PC-9 (cell line): ENCODE measurements around the gene OCA2.

Source experiments
- EZH2 ChIP-seq: fragments of 200-600 bp; sonication (generic); IDR thresholded peaks from 2 replicates; pipeline ENCODE4 v1.8.0; 2017; ENCODE audit warnings: antibody characterized with exemption, low read depth
- TF ChIP-seq, protein P1 (sequence below): fragments of 200-600 bp; sonication (generic); conservative IDR thresholded peaks from 2 replicates; pipeline ENCODE4 v1.6.1; 2017; ENCODE audit warnings: mixed run types, antibody characterized with exemption, mild to moderate bottlenecking, moderate library complexity

DNA sequence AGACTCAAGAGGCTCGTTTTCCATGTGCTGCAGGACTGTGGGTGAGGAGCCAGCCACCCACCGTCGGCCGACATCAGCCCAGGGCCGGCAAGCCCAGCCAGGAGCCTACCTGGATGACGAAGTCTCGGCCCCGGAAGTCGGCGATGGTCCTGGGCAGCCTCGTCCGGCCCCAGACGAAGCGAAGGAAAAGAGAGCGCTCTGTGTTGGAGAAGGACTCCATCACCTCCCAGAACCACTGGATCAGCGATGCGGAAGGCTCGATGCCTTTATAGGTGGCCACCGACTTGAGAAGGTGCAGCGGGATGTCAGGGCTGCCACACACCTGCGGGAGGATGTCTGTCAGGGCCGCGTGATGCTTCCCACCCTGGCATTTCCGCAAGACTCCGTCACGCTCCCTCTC is 13.8 kb upstream of the OCA2 start:
- TF ChIP-seq, protein P1, sequence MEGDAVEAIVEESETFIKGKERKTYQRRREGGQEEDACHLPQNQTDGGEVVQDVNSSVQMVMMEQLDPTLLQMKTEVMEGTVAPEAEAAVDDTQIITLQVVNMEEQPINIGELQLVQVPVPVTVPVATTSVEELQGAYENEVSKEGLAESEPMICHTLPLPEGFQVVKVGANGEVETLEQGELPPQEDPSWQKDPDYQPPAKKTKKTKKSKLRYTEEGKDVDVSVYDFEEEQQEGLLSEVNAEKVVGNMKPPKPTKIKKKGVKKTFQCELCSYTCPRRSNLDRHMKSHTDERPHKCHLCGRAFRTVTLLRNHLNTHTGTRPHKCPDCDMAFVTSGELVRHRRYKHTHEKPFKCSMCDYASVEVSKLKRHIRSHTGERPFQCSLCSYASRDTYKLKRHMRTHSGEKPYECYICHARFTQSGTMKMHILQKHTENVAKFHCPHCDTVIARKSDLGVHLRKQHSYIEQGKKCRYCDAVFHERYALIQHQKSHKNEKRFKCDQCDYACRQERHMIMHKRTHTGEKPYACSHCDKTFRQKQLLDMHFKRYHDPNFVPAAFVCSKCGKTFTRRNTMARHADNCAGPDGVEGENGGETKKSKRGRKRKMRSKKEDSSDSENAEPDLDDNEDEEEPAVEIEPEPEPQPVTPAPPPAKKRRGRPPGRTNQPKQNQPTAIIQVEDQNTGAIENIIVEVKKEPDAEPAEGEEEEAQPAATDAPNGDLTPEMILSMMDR: no peak
- no peak for TF ChIP-seq EZH2
